ENCODE measurements around the gene C14orf93.

C14orf93 gene

GRCh38 chr14:23009939-23010726 lies at the start of gene C14orf93:
TSS of gene C14orf93 (minus strand) at chr14:23010143. CDS start at chr14:22999023, 11,120 bp downstream.
- DNase-seq, result peak; percentile 80

- DNase-seq, result no peak
Observed at GRCh38 chr14:23058654-23059504, 48.9 kb upstream of the C14orf93 start.

- DNase-seq, result peak; percentile 81
Observed at GRCh38 chr14:23057757-23058653, 48.1 kb upstream of the C14orf93 start.

- DNase-seq, result peak; percentile 57
Observed at GRCh38 chr14:23056956-23057756, 47.2 kb upstream of the C14orf93 start, which contains the start of gene CDH24. TSS of gene CDH24 (minus strand) at chr14:23057520. CDS start at chr14:23055733, 1,787 bp downstream.

GRCh38 chr14:23056145-23056955 lies 46.4 kb upstream of the C14orf93 start:
- DNase-seq, result peak; percentile 77

GRCh38 chr14:23055621-23056144 lies 45.7 kb upstream of the C14orf93 start:
- no peak for DNase-seq

- no peak for DNase-seq
Observed at GRCh38 chr14:23055147-23055550, 45.2 kb upstream of the C14orf93 start.

GRCh38 chr14:23054000-23054811 lies 44.3 kb upstream of the C14orf93 start:
- peak; percentile 17 for DNase-seq

GRCh38 chr14:23053426-23053825 lies 43.5 kb upstream of the C14orf93 start:
- no peak for DNase-seq

GRCh38 chr14:23052671-23053070 lies 42.7 kb upstream of the C14orf93 start:
- no peak for DNase-seq

GRCh38 chr14:23052182-23052623 lies 42.3 kb upstream of the C14orf93 start:
- DNase-seq, result no peak

GRCh38 chr14:23051141-23052057 lies 41.5 kb upstream of the C14orf93 start:
- DNase-seq, result no peak

- DNase-seq, result no peak
Observed at GRCh38 chr14:23049011-23049410, 39.1 kb upstream of the C14orf93 start.

- no peak for DNase-seq
Observed at GRCh38 chr14:23047751-23048693, 38.1 kb upstream of the C14orf93 start.

GRCh38 chr14:23047034-23047634 lies 37.2 kb upstream of the C14orf93 start:
- DNase-seq, result no peak

GRCh38 chr14:23045419-23046357 lies 35.7 kb upstream of the C14orf93 start:
- no peak for DNase-seq

Data from suppressor macrophage treated with lipopolysaccharide for 4 hours (primary cell).